IPS DF 4.7 (cell line): Measurements from ENCODE around the gene RBM26.

Experiments
- DNase-seq: peaks from one replicate; pipeline ENCODE4 v3.0.0-alpha.2; 2013; ENCODE audit warnings: low spot score; ENCODE audit errors: extremely low read depth

Gene RBM26

GRCh38 chr13:79423801-79424642 lies 18.0 kb upstream of the RBM26 start:
- DNase-seq, result no peak

- DNase-seq, result no peak
Measured at GRCh38 chr13:79423340-79423739, 17.3 kb upstream of the RBM26 start.

- no peak for DNase-seq
Measured at GRCh38 chr13:79419365-79419764, 13.3 kb upstream of the RBM26 start.

- DNase-seq, result no peak
Measured at GRCh38 chr13:79417741-79418140, 11.7 kb upstream of the RBM26 start.

- no peak for DNase-seq
Measured at GRCh38 chr13:79413521-79413920, 7.5 kb upstream of the RBM26 start.

GRCh38 chr13:79409828-79410227 lies 3.8 kb upstream of the RBM26 start:
- no peak for DNase-seq

GRCh38 chr13:79407349-79407979 lies 1.4 kb upstream of the RBM26 start:
- no peak for DNase-seq

- no peak for DNase-seq
Measured at GRCh38 chr13:79406597-79406908, 498 bp upstream of the RBM26 start.

GRCh38 chr13:79405501-79405830 lies 589 bp downstream of the RBM26 start:
- DNase-seq, result no peak

GRCh38 chr13:79404985-79405384 lies 1.1 kb downstream of the RBM26 start:
- no peak for DNase-seq

GRCh38 chr13:79404361-79404760 lies 1.7 kb downstream of the RBM26 start:
- DNase-seq, result no peak

GRCh38 chr13:79403113-79403512 lies 2.9 kb downstream of the RBM26 start:
- no peak for DNase-seq

- no peak for DNase-seq
Measured at GRCh38 chr13:79402679-79403078, 3.4 kb downstream of the RBM26 start.

- DNase-seq, result no peak
Measured at GRCh38 chr13:79402074-79402635, 3.9 kb downstream of the RBM26 start.

- DNase-seq, result no peak
Measured at GRCh38 chr13:79401259-79402070, 4.6 kb downstream of the RBM26 start.

GRCh38 chr13:79398915-79399314 lies 7.1 kb downstream of the RBM26 start:
- no peak for DNase-seq

- no peak for DNase-seq
Measured at GRCh38 chr13:79398127-79398526, 7.9 kb downstream of the RBM26 start.

GRCh38 chr13:79395881-79396280 lies 10.2 kb downstream of the RBM26 start:
- no peak for DNase-seq

- no peak for DNase-seq
Measured at GRCh38 chr13:79393564-79394249, 12.3 kb downstream of the RBM26 start.

GRCh38 chr13:79392882-79393563 lies 13.0 kb downstream of the RBM26 start:
- no peak for DNase-seq

GRCh38 chr13:79389026-79389425 lies 17.0 kb downstream of the RBM26 start:
- DNase-seq, result no peak
